HepG2 (cell line): ENCODE results near the gene RSPH1. TPM values are rescaled to one million over a fixed set of nuclear protein-coding genes. Genes with fewer than 3 reads are reported as not detected.

Source experiments
- CEBPB ChIP-seq: IDR thresholded peaks from 2 replicates; pipeline ENCODE4 v1.6.1; 2011; ENCODE audit warnings: low read depth, low read length, improper control_type of control experiment, borderline replicate concordance
- ZNF646 ChIP-seq: sonication (generic); formaldehyde crosslinking; IDR thresholded peaks from 2 replicates; pipeline ENCODE4 v1.9.0; 2021; ENCODE audit warnings: mild to moderate bottlenecking, missing genetic modification reagents
- polyA plus RNA-seq, 8 experiments: library from polyadenylated mRNA; depleted of rRNA in 3 of 8; stranded (reverse) in 7 of 8; unstranded in 1 of 8; fragments of >200 nt; fragmentation: Illumina TruSeq in 4 of 8; extraction: Trizol in 4 of 8; gene quantifications; 2 replicates each; pipeline versions ENCODE4 v1.2.1 to v1.2.3, GENCODE V29; 2011 to 2016; ENCODE audit warnings: low read depth in 4 of 8, missing spikeins in 1 of 8, mixed read lengths in 1 of 8; ENCODE audit not compliant: insufficient read depth in 1 of 8
- total RNA-seq, 5 experiments: library from RNA; depleted of rRNA; stranded (reverse); fragments of >200 nt; fragmentation: Illumina TruSeq; extraction: Trizol; gene quantifications; 2 replicates each; pipeline ENCODE4 v1.2.3, GENCODE V29; 2016; ENCODE audit warnings: low read depth in 1 of 5

The RSPH1 gene
- total and polyA plus RNA-seq, 2 of the 13 experiments (the other 11 are each of a cell fraction or from before 2014, with no cell fraction given), result not detected

- TF ChIP-seq ZNF646 (CRISPR knock-in tag) (peak; percentile 86), CEBPB (peak; percentile 39; the same call in 1 of the 2 replicates)
These were observed 56.5 kb downstream of the RSPH1 start (continued) for GRCh38 chr21:42439284-42440186.
